Immature natural killer cell (primary cell): Measurements from ENCODE around the gene PPP2R3C. TPM values are rescaled to one million over a fixed set of nuclear protein-coding genes. Genes with fewer than 3 reads are reported as not detected.
A peak's percentile ranks its signal among the peaks of the same experiment; 100 is the strongest.

Experiments
- DNase-seq, 3 donors: peaks; one replicate each; pipeline ENCODE4 v3.0.0; 2022; ENCODE audit warnings: mixed read lengths in 1 of 3
- H3K27ac Mint-ChIP-seq, 6 donors: one replicate each; pipeline ENCODE4 v1.8.0; 2020; ENCODE audit warnings: mixed read lengths in 6 of 6, mild to moderate bottlenecking in 5 of 6, inconsistent platforms in 4 of 6, moderate library complexity in 3 of 6
- H3K27me3 Mint-ChIP-seq, 3 donors: one replicate each; pipeline ENCODE4 v1.8.0; 2020 to 2021; ENCODE audit warnings: low read depth in 3 of 3, mild to moderate bottlenecking in 3 of 3, mixed read lengths in 3 of 3, moderate library complexity in 3 of 3, inconsistent platforms in 1 of 3
- H3K36me3 Mint-ChIP-seq, 3 donors: one replicate each; pipeline ENCODE4 v1.8.0; 2020; ENCODE audit warnings: mixed read lengths in 3 of 3, inconsistent platforms in 2 of 3, mild to moderate bottlenecking in 2 of 3
- H3K4me1 Mint-ChIP-seq, 2 donors: one replicate each; pipeline ENCODE4 v1.8.0; 2020; ENCODE audit warnings: inconsistent platforms in 2 of 2, mild to moderate bottlenecking in 2 of 2, mixed read lengths in 2 of 2, moderate library complexity in 1 of 2
- H3K4me3 Mint-ChIP-seq, 5 donors: one replicate each; pipeline ENCODE4 v1.8.0; 2020; ENCODE audit warnings: mild to moderate bottlenecking in 5 of 5, mixed read lengths in 5 of 5, inconsistent platforms in 3 of 5, moderate library complexity in 3 of 5
- H3K9me3 Mint-ChIP-seq, 6 donors: one replicate each; pipeline ENCODE4 v1.8.0; 2020; ENCODE audit warnings: mild to moderate bottlenecking in 6 of 6, mixed read lengths in 6 of 6, inconsistent platforms in 4 of 6, moderate library complexity in 3 of 6
- polyA plus RNA-seq, 3 donors: library from polyadenylated mRNA; unstranded; fragments of 300-500 nt; fragmentation: Illumina TruSeq; gene quantifications; one replicate each; pipeline ENCODE4 v1.2.3, GENCODE V29; 2021

PPP2R3C gene
- polyA plus RNA-seq, 3 donors from 2014 or later: 73.4 to 76.5 (median 75.3) TPM

- peaks cover 0 to 4% (median 2%) of the 10 kb centered on the region in 3 donors for H3K27me3 Mint-ChIP-seq
- peaks cover 4 to 6% of the 10 kb centered on the region in 2 donors for H3K4me1 Mint-ChIP-seq
- no peak for DNase-seq
- no peaks in the 10 kb centered on the region for H3K9me3 Mint-ChIP-seq
- H3K4me3 Mint-ChIP-seq: no peak overlapping the region
- peaks cover 0 to 15% (median 13%) of the 10 kb centered on the region in 3 donors for H3K36me3 Mint-ChIP-seq
- no peak overlapping the region for H3K27ac Mint-ChIP-seq
These were observed 25.4 kb upstream of the PPP2R3C start for GRCh38 chr14:35147186-35147585.

DNA sequence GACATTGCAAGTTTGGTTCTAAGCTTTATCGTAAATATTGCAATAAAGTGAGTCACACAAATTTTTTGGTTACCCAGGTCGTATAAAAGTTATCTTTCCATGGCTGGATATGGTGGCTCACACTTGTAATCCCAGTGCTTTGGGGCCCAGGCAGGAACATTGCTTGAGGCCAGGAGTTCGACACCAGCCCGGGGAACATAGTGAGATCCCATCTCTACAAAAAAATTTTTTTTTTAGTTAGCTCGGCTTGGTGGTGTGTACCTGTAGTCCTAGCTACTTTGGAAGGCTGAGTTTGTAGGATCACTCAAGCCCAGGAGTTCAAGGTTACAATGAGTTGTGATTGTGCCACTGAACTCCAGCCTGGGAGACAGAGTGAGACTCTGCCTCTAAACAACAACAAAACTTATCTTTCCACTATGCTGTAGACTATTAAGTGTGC, 24.9 kb upstream of the PPP2R3C start:
- peaks cover 0 to 4% (median 2%) of the 10 kb centered on the region in 3 donors for H3K27me3 Mint-ChIP-seq
- DNase-seq: no peak
- H3K27ac Mint-ChIP-seq: no peak overlapping the region

DNA sequence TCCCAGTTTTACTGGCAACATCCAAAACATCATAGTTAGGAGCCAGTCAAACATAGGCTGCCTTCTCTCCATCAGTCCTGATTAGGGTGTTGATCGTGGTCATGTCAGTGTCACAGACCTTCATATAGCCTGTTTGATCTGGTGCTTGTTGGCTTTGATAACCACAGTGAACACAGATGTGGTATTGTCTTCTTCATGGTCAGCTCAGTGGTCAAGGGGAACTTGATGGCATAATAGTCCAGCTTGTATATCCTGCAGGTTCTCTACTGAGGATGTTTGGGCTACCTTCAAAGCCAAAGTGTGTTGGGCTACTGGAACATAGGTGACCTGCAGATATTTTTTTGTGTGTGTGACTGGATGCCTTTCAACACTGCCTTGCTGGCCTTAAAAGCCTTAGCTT, 22.2 kb upstream of the PPP2R3C start:
- peak overlapping the region in 1 of 6 donors; percentile 25 for H3K27ac Mint-ChIP-seq
- no peaks in the 10 kb centered on the region for H3K9me3 Mint-ChIP-seq
- H3K36me3 Mint-ChIP-seq: peaks cover 0 to 15% (median 6%) of the 10 kb centered on the region in 3 donors
- peaks cover 5 to 6% of the 10 kb centered on the region in 2 donors for H3K4me1 Mint-ChIP-seq
- H3K4me3 Mint-ChIP-seq: no peak overlapping the region
- H3K27me3 Mint-ChIP-seq: peaks cover 0 to 4% (median 2%) of the 10 kb centered on the region in 3 donors
- DNase-seq: no peak

More for the DNA sequence above, 24.9 kb upstream of the PPP2R3C start:
- Mint-ChIP-seq H3K4me3 (no peak overlapping the region), H3K9me3 (no peaks in the 10 kb centered on the region), H3K36me3 (peaks cover 0 to 15% (median 13%) of the 10 kb centered on the region in 3 donors), H3K4me1 (peaks cover 4 to 6% of the 10 kb centered on the region in 2 donors)

- Mint-ChIP-seq H3K27me3 (peaks cover 0 to 2% (median 2%) of the 10 kb centered on the region in 3 donors), H3K4me3 (no peak overlapping the region), H3K4me1 (peaks cover 10 to 15% of the 10 kb centered on the region in 2 donors), H3K27ac (peak overlapping the region in 3 of 6 donors; percentile 10 to 68 (median 40)), H3K36me3 (peaks cover 0 to 5% (median 4%) of the 10 kb centered on the region in 3 donors), H3K9me3 (no peaks in the 10 kb centered on the region)
- DNase-seq: peak; percentile 19 to 54 (median 35)
These were observed 19.2 kb upstream of the PPP2R3C start for GRCh38 chr14:35140718-35141581.

- H3K4me3 Mint-ChIP-seq: no peak overlapping the region
- peaks cover 8 to 21% of the 10 kb centered on the region in 2 donors for H3K4me1 Mint-ChIP-seq
- H3K9me3 Mint-ChIP-seq: no peaks in the 10 kb centered on the region
- H3K27me3 Mint-ChIP-seq: peaks cover 0 to 2% (median 0%) of the 10 kb centered on the region in 3 donors
- peak overlapping the region in 1 of 6 donors; percentile 25 for H3K27ac Mint-ChIP-seq
- H3K36me3 Mint-ChIP-seq: peaks cover 3 to 12% (median 10%) of the 10 kb centered on the region in 3 donors
- no peak for DNase-seq
These were observed 16.8 kb upstream of the PPP2R3C start for GRCh38 chr14:35138585-35138984.

GRCh38 chr14:35134329-35135123, 12.7 kb upstream of the PPP2R3C start:
- Mint-ChIP-seq H3K27me3 (no peaks in the 10 kb centered on the region), H3K36me3 (peaks cover 13 to 21% (median 18%) of the 10 kb centered on the region in 3 donors), H3K4me1 (peaks cover 6 to 15% of the 10 kb centered on the region in 2 donors), H3K27ac (no peak overlapping the region), H3K4me3 (no peak overlapping the region), H3K9me3 (peaks cover 0 to 2% (median 0%) of the 10 kb centered on the region in 6 donors)
- DNase-seq: no peak

GRCh38 chr14:35133542-35134328, 11.9 kb upstream of the PPP2R3C start:
- Mint-ChIP-seq H3K36me3 (peaks cover 14 to 22% (median 18%) of the 10 kb centered on the region in 3 donors), H3K4me3 (no peak overlapping the region), H3K27ac (peak overlapping the region in 1 of 6 donors; percentile 7), H3K27me3 (peaks cover 0 to 3% (median 0%) of the 10 kb centered on the region in 3 donors), H3K4me1 (peaks cover 6 to 17% of the 10 kb centered on the region in 2 donors), H3K9me3 (peaks cover 0 to 2% (median 0%) of the 10 kb centered on the region in 6 donors)
- no peak for DNase-seq

GRCh38 chr14:35124127-35124526, 2.3 kb upstream of the PPP2R3C start:
- Mint-ChIP-seq H3K4me3 (peak overlapping the region in 4 of 5 donors; percentile 26 to 100 (median 98)), H3K9me3 (no peaks in the 10 kb centered on the region), H3K36me3 (peaks cover 9 to 17% (median 12%) of the 10 kb centered on the region in 3 donors), H3K27ac (peak overlapping the region; percentile 28 to 100 (median 100)), H3K27me3 (peaks cover 6 to 15% (median 10%) of the 10 kb centered on the region in 3 donors), H3K4me1 (peaks cover 57 to 86% of the 10 kb centered on the region in 2 donors)
- no peak for DNase-seq

DNA sequence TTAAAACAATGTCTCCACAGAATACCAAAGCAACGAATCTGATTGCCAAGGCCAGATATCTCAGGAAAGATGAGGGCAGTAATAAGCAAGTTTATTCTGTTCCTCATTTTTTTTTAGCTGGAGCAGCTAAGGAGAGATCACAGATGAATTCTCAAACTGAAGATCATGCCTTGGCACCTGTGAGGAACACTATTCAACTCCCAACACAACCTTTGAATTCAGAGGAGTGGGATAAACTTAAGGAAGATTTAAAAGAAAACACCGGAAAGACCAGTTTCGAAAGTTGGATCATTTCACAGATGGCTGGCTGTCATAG, 1.6 kb upstream of the PPP2R3C start:
- H3K36me3 Mint-ChIP-seq: peaks cover 5 to 15% (median 8%) of the 10 kb centered on the region in 3 donors
- no peak for DNase-seq
- no peaks in the 10 kb centered on the region for H3K9me3 Mint-ChIP-seq
- H3K27ac Mint-ChIP-seq: peak overlapping the region; percentile 99 to 100 (median 100)
- peaks cover 6 to 15% (median 8%) of the 10 kb centered on the region in 3 donors for H3K27me3 Mint-ChIP-seq
- H3K4me3 Mint-ChIP-seq: peak overlapping the region; percentile 95 to 100 (median 100)
- H3K4me1 Mint-ChIP-seq: peaks cover 58 to 89% of the 10 kb centered on the region in 2 donors

GRCh38 chr14:35122696-35123387, 1.1 kb upstream of the PPP2R3C start:
- Mint-ChIP-seq H3K36me3 (peaks cover 4 to 14% (median 4%) of the 10 kb centered on the region in 3 donors), H3K27ac (peak overlapping the region; percentile 99 to 100 (median 100)), H3K9me3 (no peaks in the 10 kb centered on the region), H3K4me3 (peak overlapping the region; percentile 95 to 100 (median 100)), H3K27me3 (peaks cover 6 to 18% (median 8%) of the 10 kb centered on the region in 3 donors), H3K4me1 (peaks cover 56 to 89% of the 10 kb centered on the region in 2 donors)
- DNase-seq: peak in 1 of 3 donors; percentile 8

DNA sequence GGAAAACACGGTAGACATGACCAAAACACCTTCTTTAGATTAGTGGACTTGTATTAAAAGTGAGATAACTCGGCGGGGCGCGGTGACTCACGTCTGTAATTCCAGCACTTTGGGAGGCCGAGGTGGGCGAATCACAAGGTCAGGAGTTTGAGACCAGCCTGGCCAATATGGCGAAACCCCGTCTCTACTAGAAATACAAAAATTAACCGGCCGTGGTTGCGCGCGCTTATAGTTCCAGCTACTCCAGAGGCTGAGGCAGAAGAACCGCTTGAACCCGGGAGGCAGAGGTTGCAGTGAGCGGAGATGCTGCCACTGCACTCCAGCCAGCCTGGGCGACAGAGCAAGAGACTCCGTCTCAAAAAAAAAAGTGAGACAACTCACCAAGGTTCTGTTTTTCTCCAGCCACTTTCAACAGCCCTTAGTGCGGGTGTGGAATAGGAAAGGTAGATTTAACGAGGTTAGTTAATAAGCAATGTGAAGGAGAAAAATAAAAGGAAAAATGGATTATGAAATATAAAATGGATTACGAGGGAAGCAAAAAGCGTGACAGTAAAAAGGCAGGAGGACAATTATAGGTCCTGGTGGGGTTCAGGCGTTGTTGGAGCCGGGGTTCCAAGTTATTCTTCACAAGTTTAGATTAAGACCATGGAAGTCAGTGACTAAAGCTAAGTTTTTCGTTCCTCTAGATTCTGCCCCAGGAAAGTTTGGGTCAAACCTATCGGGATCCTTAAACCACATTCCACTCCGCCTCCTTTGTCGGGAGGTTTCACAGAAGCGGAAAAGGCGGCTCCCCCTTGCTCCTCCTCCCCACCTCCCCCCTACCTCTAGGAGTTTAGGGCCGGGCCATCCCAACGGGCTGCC, 534 bp downstream of the PPP2R3C start:
- DNase-seq: no peak
- Mint-ChIP-seq H3K9me3 (no peaks in the 10 kb centered on the region), H3K27me3 (peaks cover 6 to 18% (median 8%) of the 10 kb centered on the region in 3 donors)

More for the DNA sequence above, 534 bp downstream of the PPP2R3C start:
- Mint-ChIP-seq H3K27ac (peak overlapping the region; percentile 99 to 100 (median 100)), H3K4me3 (peak overlapping the region; percentile 95 to 100 (median 100)), H3K36me3 (peaks cover 8 to 14% (median 11%) of the 10 kb centered on the region in 3 donors), H3K4me1 (peaks cover 63 to 93% of the 10 kb centered on the region in 2 donors)
